Loucy (cell line): ENCODE results near the gene CMAS.

ENCODE experiments used
- CTCF ChIP-seq: fragments of 200-600 bp; sonication (generic); conservative IDR thresholded peaks from 2 replicates; pipeline ENCODE4 v1.5.1; 2014; ENCODE audit warnings: mild to moderate bottlenecking, antibody characterized with exemption, low read length
- EZH2phosphoT487 ChIP-seq: fragments of 200-600 bp; IDR thresholded peaks from 2 replicates; pipeline ENCODE4 v1.6.1; 2018; ENCODE audit warnings: antibody characterized with exemption, mild to moderate bottlenecking, moderate library complexity, borderline replicate concordance

GRCh38 chr12:22056607-22057006, 10.6 kb downstream of the CMAS start:
- no peak for TF ChIP-seq EZH2phosphoT487
- no peak for TF ChIP-seq CTCF
